Neural progenitor cell (in vitro differentiated cells): ENCODE data around the gene PMEPA1. TPM values are rescaled to one million over a fixed set of nuclear protein-coding genes. Genes with fewer than 3 reads are reported as not detected.

Experiments used
- DNase-seq: peaks from one replicate; pipeline ENCODE4 v3.0.0-alpha.2; 2016; ENCODE audit warnings: low spot score
- H2AFZ ChIP-seq: fragments of 200-600 bp; sonication (generic); replicated peaks from 2 replicates; pipeline ENCODE4 v1.6.1; 2016; ENCODE audit warnings: antibody characterized with exemption
- H3F3A ChIP-seq: fragments of 200-600 bp; sonication (generic); 2 replicates; pipeline ENCODE4 v1.6.1; 2016; ENCODE audit warnings: antibody characterized with exemption, low read depth
- H3K27ac ChIP-seq: fragments of 200-600 bp; sonication (generic); 2 replicates; pipeline ENCODE4 v1.5.1; 2016; ENCODE audit warnings: mild to moderate bottlenecking
- H3K27me3 ChIP-seq: fragments of 200-600 bp; sonication (generic); 2 replicates; pipeline ENCODE4 v1.6.1; 2016; ENCODE audit warnings: mild to moderate bottlenecking, moderate library complexity
- H3K36me3 ChIP-seq: fragments of 200-600 bp; sonication (generic); 2 replicates; pipeline ENCODE4 v1.5.1; 2016
- H3K4me1 ChIP-seq: fragments of 200-600 bp; sonication (generic); 2 replicates; pipeline ENCODE4 v1.6.1; 2016; ENCODE audit warnings: mixed run types
- H3K4me2 ChIP-seq: fragments of 200-600 bp; sonication (generic); 2 replicates; pipeline ENCODE4 v1.6.1; 2016
- H3K4me3 ChIP-seq: fragments of 200-600 bp; sonication (generic); 2 replicates; pipeline ENCODE4 v1.5.1; 2016
- H3K79me2 ChIP-seq: fragments of 200-600 bp; sonication (generic); 2 replicates; pipeline ENCODE4 v1.6.1; 2016; ENCODE audit warnings: low read depth
- H3K9ac ChIP-seq: fragments of 200-600 bp; sonication (generic); 2 replicates; pipeline ENCODE4 v1.6.1; 2016
- H3K9me3 ChIP-seq: fragments of 200-600 bp; sonication (generic); 2 replicates; pipeline ENCODE4 v1.5.1; 2016; ENCODE audit warnings: low read depth
- H4K20me1 ChIP-seq: fragments of 200-600 bp; sonication (generic); 2 replicates; pipeline ENCODE4 v1.6.1; 2016; ENCODE audit warnings: low read depth
- H3K27ac Mint-ChIP-seq: 3 replicates; pipeline ENCODE4 v1.8.0; 2021; ENCODE audit warnings: mixed read lengths
- H3K27me3 Mint-ChIP-seq: 2 replicates; pipeline ENCODE4 v1.8.0; 2022; ENCODE audit warnings: low read depth, mild to moderate bottlenecking, inconsistent platforms, moderate library complexity, mixed read lengths; ENCODE audit not compliant: insufficient read depth
- H3K36me3 Mint-ChIP-seq: 3 replicates; pipeline ENCODE4 v1.8.0; 2021; ENCODE audit warnings: mixed read lengths
- H3K4me1 Mint-ChIP-seq: 3 replicates; pipeline ENCODE4 v1.8.0; 2021; ENCODE audit warnings: mixed read lengths
- H3K4me3 Mint-ChIP-seq: 3 replicates; pipeline ENCODE4 v1.8.0; 2021; ENCODE audit warnings: mild to moderate bottlenecking, moderate library complexity, mixed read lengths
- H3K9me3 Mint-ChIP-seq: 3 replicates; pipeline ENCODE4 v1.8.0; 2020; ENCODE audit warnings: mixed read lengths
- EZH2 ChIP-seq: fragments of 200-600 bp; sonication (generic); IDR thresholded peaks from 2 replicates; pipeline ENCODE4 v1.6.1; 2017; ENCODE audit warnings: antibody characterized with exemption, mild to moderate bottlenecking, moderate library complexity
- EZH2phosphoT487 ChIP-seq: fragments of 200-600 bp; sonication (generic); IDR thresholded peaks from 2 replicates; pipeline ENCODE4 v1.6.1; 2017; ENCODE audit warnings: antibody characterized with exemption
- total RNA-seq: library from RNA; depleted of rRNA; stranded (reverse); fragments of >200 nt; gene quantifications from 2 replicates; pipeline ENCODE4 v1.2.3, GENCODE V29; 2015; ENCODE audit warnings: low replicate concordance
- TF ChIP-seq, protein P1 (sequence below): fragments of 200-600 bp; sonication (generic); IDR thresholded peaks from 2 replicates; pipeline ENCODE4 v1.5.1; 2017; ENCODE audit warnings: antibody characterized with exemption, mild to moderate bottlenecking

The PMEPA1 gene
- total RNA-seq, 1 donor from 2014 or later = 1.7 TPM

- H3K4me3 ChIP-seq = no peak overlapping the region
Observed at GRCh38 chr20:57683881-57684807, 25.7 kb downstream of the PMEPA1 start.

GRCh38 chr20:57683287-57683686, 26.5 kb downstream of the PMEPA1 start:
- Histone ChIP-seq H3K36me3 (no peaks in the 10 kb centered on the region), H3K4me2 (no peak overlapping the region), H3K9ac (no peak overlapping the region), H3K79me2 (no peaks in the 10 kb centered on the region), H3K27ac (no peak overlapping the region), H3K27me3 (no peaks in the 10 kb centered on the region), H3K4me1 (peaks cover 19% of the 10 kb centered on the region), H4K20me1 (no peaks in the 10 kb centered on the region), H2AFZ (no peak overlapping the region), H3F3A (no peaks in the 10 kb centered on the region), H3K9me3 (no peaks in the 10 kb centered on the region), H3K4me3 (no peak overlapping the region)
- Mint-ChIP-seq H3K27ac (no peak overlapping the region), H3K4me3 (peak overlapping the region; percentile 48), H3K9me3 (no peaks in the 10 kb centered on the region), H3K4me1 (peaks cover 74% of the 10 kb centered on the region), H3K27me3 (peaks cover 11% of the 10 kb centered on the region), H3K36me3 (no peaks in the 10 kb centered on the region)
- TF ChIP-seq EZH2 (no peak), EZH2phosphoT487 (no peak)
- TF ChIP-seq, protein P1, sequence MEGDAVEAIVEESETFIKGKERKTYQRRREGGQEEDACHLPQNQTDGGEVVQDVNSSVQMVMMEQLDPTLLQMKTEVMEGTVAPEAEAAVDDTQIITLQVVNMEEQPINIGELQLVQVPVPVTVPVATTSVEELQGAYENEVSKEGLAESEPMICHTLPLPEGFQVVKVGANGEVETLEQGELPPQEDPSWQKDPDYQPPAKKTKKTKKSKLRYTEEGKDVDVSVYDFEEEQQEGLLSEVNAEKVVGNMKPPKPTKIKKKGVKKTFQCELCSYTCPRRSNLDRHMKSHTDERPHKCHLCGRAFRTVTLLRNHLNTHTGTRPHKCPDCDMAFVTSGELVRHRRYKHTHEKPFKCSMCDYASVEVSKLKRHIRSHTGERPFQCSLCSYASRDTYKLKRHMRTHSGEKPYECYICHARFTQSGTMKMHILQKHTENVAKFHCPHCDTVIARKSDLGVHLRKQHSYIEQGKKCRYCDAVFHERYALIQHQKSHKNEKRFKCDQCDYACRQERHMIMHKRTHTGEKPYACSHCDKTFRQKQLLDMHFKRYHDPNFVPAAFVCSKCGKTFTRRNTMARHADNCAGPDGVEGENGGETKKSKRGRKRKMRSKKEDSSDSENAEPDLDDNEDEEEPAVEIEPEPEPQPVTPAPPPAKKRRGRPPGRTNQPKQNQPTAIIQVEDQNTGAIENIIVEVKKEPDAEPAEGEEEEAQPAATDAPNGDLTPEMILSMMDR = no peak
- DNase-seq = no peak

More at GRCh38 chr20:57683881-57684807, 25.7 kb downstream of the PMEPA1 start:
- H3F3A ChIP-seq = no peaks in the 10 kb centered on the region
- H3K27me3 ChIP-seq = no peaks in the 10 kb centered on the region
- TF ChIP-seq EZH2phosphoT487 (no peak), EZH2 (no peak)
- TF ChIP-seq, protein P1 = no peak
- H3K27me3 Mint-ChIP-seq = peaks cover 11% of the 10 kb centered on the region
- DNase-seq = no peak
- H3K27ac Mint-ChIP-seq = peak overlapping the region; percentile 67
- H3K4me1 ChIP-seq = peaks cover 19% of the 10 kb centered on the region
- no peak overlapping the region for H3K9ac ChIP-seq
- H3K79me2 ChIP-seq = no peaks in the 10 kb centered on the region
- H2AFZ ChIP-seq = no peak overlapping the region
- peak overlapping the region; percentile 48 for H3K4me3 Mint-ChIP-seq
- H3K4me1 Mint-ChIP-seq = peaks cover 74% of the 10 kb centered on the region
- H3K4me2 ChIP-seq = peak overlapping the region; percentile 44
- H3K9me3 Mint-ChIP-seq = no peaks in the 10 kb centered on the region
- H4K20me1 ChIP-seq = no peaks in the 10 kb centered on the region
- no peaks in the 10 kb centered on the region for H3K9me3 ChIP-seq
- H3K36me3 Mint-ChIP-seq = no peaks in the 10 kb centered on the region
- H3K27ac ChIP-seq = no peak overlapping the region
- no peaks in the 10 kb centered on the region for H3K36me3 ChIP-seq

DNA sequence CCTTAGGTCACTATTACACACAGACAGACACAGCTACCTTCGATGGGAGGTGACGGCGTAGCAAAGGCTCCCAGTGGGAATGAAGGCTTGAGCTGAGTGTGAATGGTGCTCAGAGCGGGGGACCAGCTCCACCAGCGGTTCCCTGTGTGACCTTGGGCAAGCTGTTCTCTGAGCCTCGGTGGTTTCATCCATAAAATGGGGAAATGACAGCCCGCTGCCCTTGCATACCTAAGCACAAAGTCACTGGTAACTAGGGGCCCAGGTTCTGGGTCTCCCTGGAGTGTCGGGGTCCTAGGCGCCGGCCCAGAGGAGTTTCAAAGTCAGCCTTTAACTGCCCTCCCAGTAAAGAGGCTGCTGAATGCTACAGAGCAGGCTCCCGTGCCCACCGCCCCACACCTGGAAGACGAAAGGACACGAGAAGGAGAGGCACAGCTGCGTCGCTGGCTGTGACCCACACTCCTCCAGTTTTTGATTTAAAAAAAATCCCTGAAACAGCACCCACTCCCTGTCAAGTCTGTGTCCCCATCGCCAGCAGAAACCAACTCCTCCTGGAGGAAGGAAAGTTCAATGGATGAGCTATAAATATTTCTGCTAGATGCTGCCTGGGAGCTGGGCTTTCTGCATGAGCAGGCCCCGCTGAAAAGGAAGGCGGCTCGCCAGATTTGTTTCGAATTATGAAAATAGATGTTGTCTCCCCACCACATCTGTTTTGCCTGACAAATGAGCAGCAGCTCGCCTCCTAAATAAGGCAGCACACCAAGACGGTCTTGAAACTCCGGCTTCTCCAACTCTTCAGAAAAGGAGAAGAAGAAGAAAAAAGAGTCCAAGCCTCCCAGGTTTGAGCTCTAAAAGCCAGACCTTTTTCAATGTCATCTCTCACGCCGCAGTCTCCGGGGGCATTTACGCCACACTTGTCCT, 27.4 kb downstream of the PMEPA1 start:
- peaks cover 76% of the 10 kb centered on the region for H3K4me1 Mint-ChIP-seq
- H3K27me3 ChIP-seq = no peaks in the 10 kb centered on the region
- H3K79me2 ChIP-seq = no peaks in the 10 kb centered on the region
- no peak overlapping the region for H2AFZ ChIP-seq
- H3K4me3 Mint-ChIP-seq = no peak overlapping the region
- H3K36me3 Mint-ChIP-seq = no peaks in the 10 kb centered on the region
- H3K4me2 ChIP-seq = no peak overlapping the region
- H4K20me1 ChIP-seq = no peaks in the 10 kb centered on the region
- peaks cover 8% of the 10 kb centered on the region for H3K27me3 Mint-ChIP-seq
- no peaks in the 10 kb centered on the region for H3K36me3 ChIP-seq
- H3K27ac Mint-ChIP-seq = no peak overlapping the region
- H3K9me3 ChIP-seq = no peaks in the 10 kb centered on the region
- H3F3A ChIP-seq = no peaks in the 10 kb centered on the region
- no peak overlapping the region for H3K9ac ChIP-seq
- no peak overlapping the region for H3K27ac ChIP-seq
- H3K4me1 ChIP-seq = peaks cover 19% of the 10 kb centered on the region
- TF ChIP-seq EZH2phosphoT487 = no peak
- TF ChIP-seq EZH2 = no peak
- TF ChIP-seq, protein P1 = no peak
- no peak overlapping the region for H3K4me3 ChIP-seq
- H3K9me3 Mint-ChIP-seq = no peaks in the 10 kb centered on the region
- DNase-seq = no peak
